ENCODE data around the gene STPG3.

- TF ChIP-seq CTCF (IDR thresholded peaks at IDR 0.05) (no peak), POLR2A (IDR thresholded peaks at IDR 0.05) (no peak)
These were observed 20.0 kb downstream of the STPG3 start for GRCh38 chr9:137270929-137271695.

Data from adrenal gland (tissue), 5 donors.